ENCODE results near the gene IFIT1B. TPM values are rescaled to one million over a fixed set of nuclear protein-coding genes. Genes with fewer than 3 reads are reported as not detected.

The IFIT1B gene
- total RNA-seq, 1 donor from 2014 or later: not detected

- TF ChIP-seq, protein P1, sequence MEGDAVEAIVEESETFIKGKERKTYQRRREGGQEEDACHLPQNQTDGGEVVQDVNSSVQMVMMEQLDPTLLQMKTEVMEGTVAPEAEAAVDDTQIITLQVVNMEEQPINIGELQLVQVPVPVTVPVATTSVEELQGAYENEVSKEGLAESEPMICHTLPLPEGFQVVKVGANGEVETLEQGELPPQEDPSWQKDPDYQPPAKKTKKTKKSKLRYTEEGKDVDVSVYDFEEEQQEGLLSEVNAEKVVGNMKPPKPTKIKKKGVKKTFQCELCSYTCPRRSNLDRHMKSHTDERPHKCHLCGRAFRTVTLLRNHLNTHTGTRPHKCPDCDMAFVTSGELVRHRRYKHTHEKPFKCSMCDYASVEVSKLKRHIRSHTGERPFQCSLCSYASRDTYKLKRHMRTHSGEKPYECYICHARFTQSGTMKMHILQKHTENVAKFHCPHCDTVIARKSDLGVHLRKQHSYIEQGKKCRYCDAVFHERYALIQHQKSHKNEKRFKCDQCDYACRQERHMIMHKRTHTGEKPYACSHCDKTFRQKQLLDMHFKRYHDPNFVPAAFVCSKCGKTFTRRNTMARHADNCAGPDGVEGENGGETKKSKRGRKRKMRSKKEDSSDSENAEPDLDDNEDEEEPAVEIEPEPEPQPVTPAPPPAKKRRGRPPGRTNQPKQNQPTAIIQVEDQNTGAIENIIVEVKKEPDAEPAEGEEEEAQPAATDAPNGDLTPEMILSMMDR (IDR thresholded peaks at IDR 0.05): no peak
- intact Hi-C loops (cut with DNase I): no loop called here
- Histone ChIP-seq H3K27me3 (no peaks in the 10 kb centered on the region), H3K36me3 (no peaks in the 10 kb centered on the region), H3K27ac (peak overlapping the region; percentile 87), H3K4me1 (peaks cover 33% of the 10 kb centered on the region), H3K9me3 (no peaks in the 10 kb centered on the region), H3K4me3 (no peak overlapping the region)
- ATAC-seq (peak; percentile 86), DNase-seq (no peak)
Observed at GRCh38 chr10:89351780-89352597, 25.9 kb upstream of the IFIT1B start.

- ATAC-seq (no peak), DNase-seq (no peak)
- Histone ChIP-seq H3K4me1 (peaks cover 25% of the 10 kb centered on the region), H3K4me3 (no peak overlapping the region), H3K27ac (peak overlapping the region; percentile 87), H3K36me3 (no peaks in the 10 kb centered on the region), H3K9me3 (no peaks in the 10 kb centered on the region), H3K27me3 (no peaks in the 10 kb centered on the region)
- TF ChIP-seq, protein P1 (IDR thresholded peaks at IDR 0.05): no peak
- intact Hi-C loops (cut with DNase I): no loop called here
Observed at GRCh38 chr10:89352802-89353201, 25.1 kb upstream of the IFIT1B start.

DNA sequence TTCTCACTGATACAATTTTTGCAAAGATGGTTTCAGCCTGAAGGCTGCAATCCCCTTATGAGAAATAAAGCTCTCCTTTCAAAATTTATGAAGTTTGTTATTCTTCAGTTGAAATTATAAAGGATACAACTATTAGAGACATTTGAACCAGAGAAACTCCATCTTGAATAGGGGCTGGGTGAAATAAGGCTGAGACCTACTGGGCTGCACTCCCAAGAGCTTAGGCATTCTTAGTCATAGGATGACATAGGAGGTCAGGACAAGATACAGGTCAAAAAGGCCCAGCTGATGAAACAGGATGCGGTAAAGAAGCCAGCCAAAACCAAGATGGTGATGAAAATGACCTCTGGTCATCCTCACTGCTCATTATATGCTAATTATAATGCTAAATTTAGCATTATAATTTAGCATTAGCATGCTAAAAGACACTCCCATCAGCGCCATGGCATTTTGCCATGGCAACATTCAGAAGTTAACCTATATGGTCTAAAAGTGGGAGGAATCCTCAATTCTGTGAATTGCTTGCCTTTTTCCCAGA lies 22.4 kb upstream of the IFIT1B start:
- DNase-seq (no peak), ATAC-seq (no peak)
- H3K4me3 ChIP-seq: no peak overlapping the region
- H3K9me3 ChIP-seq: no peaks in the 10 kb centered on the region
- H3K27me3 ChIP-seq: no peaks in the 10 kb centered on the region
- H3K36me3 ChIP-seq: no peaks in the 10 kb centered on the region
- TF ChIP-seq, protein P1 (IDR thresholded peaks at IDR 0.05): no peak
- H3K4me1 ChIP-seq: peaks cover 15% of the 10 kb centered on the region
- no peak overlapping the region for H3K27ac ChIP-seq
- intact Hi-C loops (cut with DNase I): no loop called here

DNA sequence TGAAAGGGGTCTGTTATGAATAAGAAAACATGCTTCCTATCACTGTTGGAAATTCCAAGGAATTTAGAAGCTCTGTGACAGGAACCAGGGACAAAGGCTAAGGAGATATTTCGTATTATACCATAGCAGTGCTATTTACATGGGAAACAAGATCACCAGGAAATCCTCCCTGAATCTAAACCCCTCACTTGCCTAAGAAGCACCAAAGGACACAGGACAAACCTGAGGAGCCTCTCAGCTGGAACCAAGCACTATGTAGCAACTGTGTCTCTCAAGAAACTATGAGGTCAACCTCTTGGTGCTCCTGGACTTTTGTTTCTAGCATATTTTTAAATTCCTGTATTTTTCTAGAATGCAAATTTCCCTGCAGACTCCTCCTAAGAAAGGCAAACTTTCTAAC lies 20.8 kb upstream of the IFIT1B start:
- TF ChIP-seq, protein P1 (IDR thresholded peaks at IDR 0.05): no peak
- no peak for DNase-seq
- Histone ChIP-seq H3K36me3 (no peaks in the 10 kb centered on the region), H3K27me3 (no peaks in the 10 kb centered on the region), H3K27ac (no peak overlapping the region), H3K4me1 (no peaks in the 10 kb centered on the region), H3K4me3 (no peak overlapping the region), H3K9me3 (no peaks in the 10 kb centered on the region)
- intact Hi-C loops (cut with DNase I): no loop called here
- ATAC-seq: no peak

DNA sequence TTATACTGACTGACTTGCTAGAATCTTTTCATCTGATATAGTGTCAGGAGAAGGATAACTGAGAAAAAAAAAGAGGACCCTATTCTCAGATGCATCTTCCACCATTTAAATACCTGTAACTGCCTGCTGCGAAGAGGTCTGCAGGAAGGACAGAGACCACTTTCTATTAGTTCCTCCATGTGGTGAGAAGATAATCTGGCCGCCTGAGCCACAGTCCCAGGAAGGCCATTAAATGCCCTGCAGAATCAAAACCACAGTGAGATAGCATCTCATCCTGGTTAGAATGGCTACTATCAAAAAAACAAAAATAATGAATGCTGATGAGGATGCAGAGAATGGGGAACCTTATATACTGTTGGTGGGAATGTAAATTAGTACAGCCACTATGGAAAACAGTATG lies 19.9 kb upstream of the IFIT1B start:
- H3K9me3 ChIP-seq: no peaks in the 10 kb centered on the region
- no peak overlapping the region for H3K4me3 ChIP-seq
- H3K27ac ChIP-seq: no peak overlapping the region
- DNase-seq (no peak), ATAC-seq (no peak)
- H3K4me1 ChIP-seq: no peaks in the 10 kb centered on the region
- H3K36me3 ChIP-seq: no peaks in the 10 kb centered on the region
- TF ChIP-seq, protein P1 (IDR thresholded peaks at IDR 0.05): no peak
- intact Hi-C loops (cut with DNase I): no loop called here
- H3K27me3 ChIP-seq: no peaks in the 10 kb centered on the region
